ENCODE data around the gene GPR176.

DNA sequence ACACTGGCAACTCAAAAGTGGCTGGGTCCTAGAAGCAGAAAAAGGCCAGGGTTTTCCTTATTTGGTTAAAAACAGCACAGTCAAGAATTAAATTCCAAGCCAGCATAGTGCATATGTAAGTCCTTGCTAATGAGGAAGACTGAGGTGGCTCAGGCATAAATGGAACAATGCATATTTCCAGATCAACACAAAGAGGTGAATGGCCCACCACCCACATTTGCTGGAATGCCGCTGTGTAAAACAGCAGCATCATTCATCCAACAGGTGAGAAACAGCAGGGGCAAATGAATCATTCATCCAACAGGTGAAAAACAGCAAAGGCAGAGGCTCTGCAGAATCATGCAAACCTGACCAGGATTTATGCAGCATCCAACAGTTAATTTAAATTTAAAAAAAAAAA lies 32.9 kb downstream of the GPR176 start:
- TF ChIP-seq, protein P1, sequence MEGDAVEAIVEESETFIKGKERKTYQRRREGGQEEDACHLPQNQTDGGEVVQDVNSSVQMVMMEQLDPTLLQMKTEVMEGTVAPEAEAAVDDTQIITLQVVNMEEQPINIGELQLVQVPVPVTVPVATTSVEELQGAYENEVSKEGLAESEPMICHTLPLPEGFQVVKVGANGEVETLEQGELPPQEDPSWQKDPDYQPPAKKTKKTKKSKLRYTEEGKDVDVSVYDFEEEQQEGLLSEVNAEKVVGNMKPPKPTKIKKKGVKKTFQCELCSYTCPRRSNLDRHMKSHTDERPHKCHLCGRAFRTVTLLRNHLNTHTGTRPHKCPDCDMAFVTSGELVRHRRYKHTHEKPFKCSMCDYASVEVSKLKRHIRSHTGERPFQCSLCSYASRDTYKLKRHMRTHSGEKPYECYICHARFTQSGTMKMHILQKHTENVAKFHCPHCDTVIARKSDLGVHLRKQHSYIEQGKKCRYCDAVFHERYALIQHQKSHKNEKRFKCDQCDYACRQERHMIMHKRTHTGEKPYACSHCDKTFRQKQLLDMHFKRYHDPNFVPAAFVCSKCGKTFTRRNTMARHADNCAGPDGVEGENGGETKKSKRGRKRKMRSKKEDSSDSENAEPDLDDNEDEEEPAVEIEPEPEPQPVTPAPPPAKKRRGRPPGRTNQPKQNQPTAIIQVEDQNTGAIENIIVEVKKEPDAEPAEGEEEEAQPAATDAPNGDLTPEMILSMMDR (IDR thresholded peaks at IDR 0.05): no peak
- no peak for TF ChIP-seq POLR2A (IDR thresholded peaks at IDR 0.05)

All from ovary (tissue), 3 donors.